KMS-11 (cell line): Measurements from ENCODE around the gene CAPS.

Experiments
- H2AFZ ChIP-seq: fragments of 200-600 bp; sonication (generic); 2 replicates; pipeline ENCODE4 v1.6.1; 2016; ENCODE audit warnings: antibody characterized with exemption, mixed run types, low read depth
- H3K27ac ChIP-seq: fragments of 200-600 bp; sonication (generic); 2 replicates; pipeline ENCODE4 v1.6.1; 2016; ENCODE audit warnings: mild to moderate bottlenecking, mixed run types
- H3K27me3 ChIP-seq: fragments of 200-600 bp; sonication (generic); 2 replicates; pipeline ENCODE4 v1.6.1; 2017; ENCODE audit warnings: mild to moderate bottlenecking, low read depth, mixed run types, moderate library complexity; ENCODE audit not compliant: insufficient read depth
- H3K36me3 ChIP-seq: fragments of 200-600 bp; sonication (generic); 2 replicates; pipeline ENCODE4 v1.6.1; 2017; ENCODE audit warnings: mild to moderate bottlenecking, mixed run types; ENCODE audit not compliant: insufficient read depth
- H3K4me1 ChIP-seq: fragments of 200-600 bp; sonication (generic); 2 replicates; pipeline ENCODE4 v1.6.1; 2016; ENCODE audit warnings: mild to moderate bottlenecking, low read depth, mixed run types; ENCODE audit not compliant: poor library complexity, severe bottlenecking
- H3K4me2 ChIP-seq: fragments of 200-600 bp; sonication (generic); 2 replicates; pipeline ENCODE4 v1.7.0; 2016; ENCODE audit warnings: mild to moderate bottlenecking, mixed run types
- H3K4me3 ChIP-seq: fragments of 200-600 bp; sonication (generic); IDR thresholded peaks from 2 replicates; pipeline ENCODE4 v1.6.1; 2017; ENCODE audit warnings: low read depth, low read length, mixed read lengths; ENCODE audit not compliant: insufficient read depth
- H3K79me2 ChIP-seq: fragments of 200-600 bp; sonication (generic); 2 replicates; pipeline ENCODE4 v1.6.1; 2016; ENCODE audit warnings: low read depth, mixed run types; ENCODE audit not compliant: insufficient read depth
- H3K9ac ChIP-seq: fragments of 200-600 bp; sonication (generic); 2 replicates; pipeline ENCODE4 v1.6.1; 2016; ENCODE audit warnings: mild to moderate bottlenecking, mixed run types
- H4K20me1 ChIP-seq: fragments of 200-600 bp; sonication (generic); 2 replicates; pipeline ENCODE4 v1.6.1; 2016; ENCODE audit warnings: mild to moderate bottlenecking, mixed run types; ENCODE audit not compliant: insufficient read depth
- CTCF ChIP-seq: fragments of 200-600 bp; sonication (generic); conservative IDR thresholded peaks from 2 replicates; pipeline ENCODE4 v1.6.1; 2017; ENCODE audit warnings: low read depth, mild to moderate bottlenecking, antibody characterized with exemption, low read length, moderate library complexity, mixed read lengths

Gene CAPS

GRCh38 chr19:5953680-5954213 is 39.7 kb downstream of the CAPS start:
- Histone ChIP-seq H3K27me3 (no peaks in the 10 kb centered on the region), H3K36me3 (no peaks in the 10 kb centered on the region), H4K20me1 (peaks cover 8% of the 10 kb centered on the region; the same call in 1 of the 2 replicates), H3K4me1 (peaks cover 43% of the 10 kb centered on the region), H3K9ac (no peak overlapping the region), H2AFZ (no peak overlapping the region), H3K79me2 (peaks cover 83% of the 10 kb centered on the region), H3K4me2 (peak overlapping the region; percentile 21), H3K4me3 (no peak overlapping the region), H3K27ac (no peak overlapping the region; the same call in 1 of the 2 replicates)
- no peak for TF ChIP-seq CTCF

GRCh38 chr19:5954293-5954692 is 40.2 kb downstream of the CAPS start:
- peaks cover 43% of the 10 kb centered on the region for H3K4me1 ChIP-seq
- peaks cover 8% of the 10 kb centered on the region; the same call in 1 of the 2 replicates for H4K20me1 ChIP-seq
- no peak overlapping the region for H3K27ac ChIP-seq
- no peak overlapping the region for H2AFZ ChIP-seq
- no peak overlapping the region for H3K4me3 ChIP-seq
- H3K36me3 ChIP-seq, result no peaks in the 10 kb centered on the region
- H3K79me2 ChIP-seq, result peaks cover 87% of the 10 kb centered on the region
- no peak overlapping the region for H3K4me2 ChIP-seq
- no peak for TF ChIP-seq CTCF
- H3K27me3 ChIP-seq, result no peaks in the 10 kb centered on the region
- no peak overlapping the region for H3K9ac ChIP-seq

- 0 out of 2 replicates have a peak overlapping the region, but pooled peaks have one; percentile 6 for H3K4me2 ChIP-seq
- no peak overlapping the region for H3K4me3 ChIP-seq
- no peaks in the 10 kb centered on the region for H3K36me3 ChIP-seq
- H3K4me1 ChIP-seq, result peaks cover 43% of the 10 kb centered on the region
- no peak for TF ChIP-seq CTCF
- H3K9ac ChIP-seq, result no peak overlapping the region
- H3K27ac ChIP-seq, result no peak overlapping the region
- H3K79me2 ChIP-seq, result peaks cover 95% of the 10 kb centered on the region
- no peak overlapping the region for H2AFZ ChIP-seq
- H3K27me3 ChIP-seq, result no peaks in the 10 kb centered on the region
- H4K20me1 ChIP-seq, result peaks cover 8% of the 10 kb centered on the region; the same call in 1 of the 2 replicates
Measured at GRCh38 chr19:5955636-5955935, 41.5 kb downstream of the CAPS start.

- no peak overlapping the region for H3K27ac ChIP-seq
- H3K27me3 ChIP-seq, result no peaks in the 10 kb centered on the region
- peaks cover 93% of the 10 kb centered on the region for H3K79me2 ChIP-seq
- H3K4me3 ChIP-seq, result no peak overlapping the region
- no peaks in the 10 kb centered on the region for H3K36me3 ChIP-seq
- H3K9ac ChIP-seq, result no peak overlapping the region
- H4K20me1 ChIP-seq, result peaks cover 8% of the 10 kb centered on the region; the same call in 1 of the 2 replicates
- peaks cover 43% of the 10 kb centered on the region for H3K4me1 ChIP-seq
- TF ChIP-seq CTCF, result no peak
- H2AFZ ChIP-seq, result no peak overlapping the region
- H3K4me2 ChIP-seq, result no peak overlapping the region
Measured at GRCh38 chr19:5956323-5956722, 42.3 kb downstream of the CAPS start.
